HepG2 (cell line): ENCODE measurements around the gene TSHZ2. TPM values are rescaled to one million over a fixed set of nuclear protein-coding genes. Genes with fewer than 3 reads are reported as not detected.

ENCODE experiments used
- ATAC-seq: fragments of 200-7000 bp; cut with Tn5 transposase; 3 replicates; pipeline ENCODE4 v1.9.1; 2020; ENCODE audit warnings: mild to moderate bottlenecking, moderate library complexity
- BruUV-seq: library from RNA; stranded (reverse); fragments of 400-500 nt; replicated peaks from 2 replicates; lab custom pipeline; 2021; lab: Mats Ljungman, UMichigan
- CTCF ChIA-PET: fragments of 300-600 bp; formaldehyde crosslinking; extraction: SDS; loops from one replicate; lab custom pipeline; 2021; ENCODE audit warnings: low total read pairs, inconsistent platforms, low intra/inter-chr PET ratio; lab: Yijun Ruan, JAX
- POLR2A ChIA-PET: fragments of 350-600 bp; sonication (Branson Sonifier 250); formaldehyde crosslinking; loops from one replicate; lab custom pipeline; 2020; ENCODE audit warnings: antibody characterized with exemption, inconsistent platforms; lab: Yijun Ruan, JAX
- DNase-seq: peaks from one replicate; pipeline ENCODE4 v3.0.0-alpha.2; 2015; ENCODE audit warnings: low spot score
- FAIRE-seq: peaks from 3 replicates; lab custom pipeline; 2011; peaks lifted over from hg19 to GRCh38; lab: Jason Lieb, UNC
- H2AFZ ChIP-seq: one replicate; pipeline ENCODE4 v1.6.1; 2011; ENCODE audit warnings: low read length, inconsistent platforms
- H3K27ac ChIP-seq: fragments of 300-600 bp; 3 replicates; pipeline ENCODE4 v1.8.0; 2011; ENCODE audit warnings: mixed run types, mild to moderate bottlenecking, mixed read lengths, low read length, inconsistent platforms; ENCODE audit not compliant: insufficient read depth; ENCODE audit errors: extremely low read length
- H3K27me3 ChIP-seq, 2 experiments: fragments of 200-600 bp in 1 of 2; 2 replicates in 1 of 2; 3 replicates in 1 of 2; pipeline versions ENCODE4 v1.6.0 to v1.8.0; 2011; ENCODE audit warnings: low read length in 2 of 2, mild to moderate bottlenecking in 2 of 2, moderate library complexity in 2 of 2, inconsistent platforms in 1 of 2; ENCODE audit not compliant: insufficient read depth in 2 of 2, control insufficient read depth in 1 of 2
- H3K36me3 ChIP-seq, 2 experiments: fragments of 200-600 bp in 1 of 2; replicated peaks in 1 of 2; 2 replicates in 1 of 2; 3 replicates in 1 of 2; pipeline versions ENCODE4 v1.5.1 to v1.8.0; 2011; ENCODE audit warnings: low read length in 2 of 2, inconsistent platforms in 1 of 2; ENCODE audit not compliant: insufficient read depth in 2 of 2, control insufficient read depth in 1 of 2
- H3K4me1 ChIP-seq: 2 replicates; pipeline ENCODE4 v1.5.1; 2012; ENCODE audit warnings: low read length, inconsistent platforms; ENCODE audit not compliant: insufficient read depth
- H3K4me2 ChIP-seq: 2 replicates; pipeline ENCODE4 v1.6.0; 2011; ENCODE audit warnings: low read depth, low read length, inconsistent platforms
- H3K4me3 ChIP-seq, 3 experiments: fragments of 200-600 bp in 1 of 3; sonication (generic), shearing (Covaris generic) in 1 of 3; replicated peaks in 1 of 3; 2 replicates each; pipeline ENCODE4 v1.5.1; 2011 to 2016; ENCODE audit warnings: low read length in 3 of 3, inconsistent platforms in 2 of 3, low read depth in 2 of 3, mild to moderate bottlenecking in 2 of 3, control low read depth in 1 of 3, mixed read lengths in 1 of 3; ENCODE audit not compliant: insufficient read depth in 1 of 3
- H3K79me2 ChIP-seq: one replicate; pipeline ENCODE4 v1.6.1; 2011; ENCODE audit warnings: low read length, inconsistent platforms; ENCODE audit not compliant: insufficient read depth
- H3K9ac ChIP-seq: 2 replicates; pipeline ENCODE4 v1.6.0; 2011; ENCODE audit warnings: mild to moderate bottlenecking, low read depth, low read length, inconsistent platforms; ENCODE audit not compliant: insufficient read depth
- H3K9me3 ChIP-seq: 2 replicates; pipeline ENCODE4 v1.5.1; 2012; ENCODE audit warnings: mild to moderate bottlenecking, low read length
- H4K20me1 ChIP-seq: 2 replicates; pipeline ENCODE4 v1.6.0; 2011; ENCODE audit warnings: inconsistent platforms, mild to moderate bottlenecking, low read length, moderate library complexity; ENCODE audit not compliant: insufficient read depth
- KLF11 ChIP-seq: IDR thresholded peaks from 2 replicates; pipeline ENCODE4 v1.6.1; 2016; ENCODE audit warnings: missing compliant biosample characterization
- ZNF282 ChIP-seq: fragments of 450-650 bp; IDR thresholded peaks from 2 replicates; pipeline ENCODE4 v1.6.1; 2018; ENCODE audit not compliant: partially characterized antibody
- ZNF720 ChIP-seq: sonication (generic); formaldehyde crosslinking; IDR thresholded peaks from 2 replicates; pipeline ENCODE4 v1.4.0; 2020; ENCODE audit warnings: missing genetic modification reagents
- WGBS: methylation state at CpG from one replicate; pipeline ENCODE4 v1.1.6; 2017; ENCODE audit warnings: low lambda C conversion rate; 5-methylcytosine and 5-hydroxymethylcytosine counted together
- in situ Hi-C: cut with HindIII; loops from 2 replicates; pipeline ENCODE4 v1.10.0; 2017; ENCODE audit warnings: low pct_unique_long_range_greater_than_20kb; ENCODE audit not compliant: extremely low pct_ligation_motif_present
- intact Hi-C: fragments of 100-400 bp; cut with micrococcal nuclease; formaldehyde crosslinking; loops from one replicate; pipeline ENCODE4 v1.10.0; 2022; ENCODE audit not compliant: unreplicated experiment
- polyA plus RNA-seq, 8 experiments: library from polyadenylated mRNA; depleted of rRNA in 3 of 8; stranded (reverse) in 7 of 8; unstranded in 1 of 8; fragments of >200 nt; fragmentation: Illumina TruSeq in 4 of 8; extraction: Trizol in 4 of 8; gene quantifications; 2 replicates each; pipeline versions ENCODE4 v1.2.1 to v1.2.3, GENCODE V29; 2011 to 2016; ENCODE audit warnings: low read depth in 4 of 8, missing spikeins in 1 of 8, mixed read lengths in 1 of 8; ENCODE audit not compliant: insufficient read depth in 1 of 8
- total RNA-seq, 5 experiments: library from RNA; depleted of rRNA; stranded (reverse); fragments of >200 nt; fragmentation: Illumina TruSeq; extraction: Trizol; gene quantifications; 2 replicates each; pipeline ENCODE4 v1.2.3, GENCODE V29; 2016; ENCODE audit warnings: low read depth in 1 of 5
- TF ChIP-seq, protein P1 (sequence below): sonication (generic); formaldehyde crosslinking; IDR thresholded peaks from 2 replicates; pipeline ENCODE4 v1.8.0; 2022; ENCODE audit warnings: mild to moderate bottlenecking, missing genetic modification reagents; ENCODE audit not compliant: insufficient replicate concordance
- TF ChIP-seq, protein P2 (sequence below): sonication (generic); formaldehyde crosslinking; IDR thresholded peaks from 2 replicates; pipeline ENCODE4 v1.5.1; 2020; ENCODE audit warnings: mild to moderate bottlenecking, missing genetic modification reagents, moderate library complexity

The TSHZ2 gene
- total and polyA plus RNA-seq, 2 of the 13 experiments (the other 11 are each of a cell fraction or from before 2014, with no cell fraction given) = 0.01 TPM; not detected in 1

DNA sequence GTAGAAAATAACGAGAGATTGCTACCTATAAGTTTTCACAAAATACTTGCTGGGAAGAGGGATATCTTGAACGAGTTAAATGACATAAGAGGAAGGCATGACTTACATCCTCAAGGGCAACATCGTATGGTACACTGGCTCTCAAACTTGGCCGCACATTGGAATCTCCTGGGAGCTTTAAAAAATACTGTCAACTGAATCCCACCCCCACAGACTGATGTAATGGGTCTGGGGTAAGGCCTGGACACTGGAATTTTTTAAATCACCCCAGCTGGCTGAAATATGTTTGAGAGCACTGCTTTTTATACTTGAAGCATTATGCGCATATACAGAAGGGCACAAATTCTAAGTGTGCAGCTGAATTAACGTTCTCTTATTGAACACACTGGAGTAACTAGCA is 8.0 kb upstream of the TSHZ2 start:
- WGBS = 34% methylated on average over 6 of the region's 6 CpGs
- no peaks in the 10 kb centered on the region for H3K36me3 ChIP-seq
- FAIRE-seq = no peak
- POLR2A ChIA-PET = no interaction called here
- H4K20me1 ChIP-seq = no peaks in the 10 kb centered on the region
- no peak for ATAC-seq
- no peak overlapping the region for H3K9ac ChIP-seq
- no peak for DNase-seq
- BruUV-seq = no TSS peak
- CTCF ChIA-PET = no interaction called here
- TF ChIP-seq, protein P1, sequence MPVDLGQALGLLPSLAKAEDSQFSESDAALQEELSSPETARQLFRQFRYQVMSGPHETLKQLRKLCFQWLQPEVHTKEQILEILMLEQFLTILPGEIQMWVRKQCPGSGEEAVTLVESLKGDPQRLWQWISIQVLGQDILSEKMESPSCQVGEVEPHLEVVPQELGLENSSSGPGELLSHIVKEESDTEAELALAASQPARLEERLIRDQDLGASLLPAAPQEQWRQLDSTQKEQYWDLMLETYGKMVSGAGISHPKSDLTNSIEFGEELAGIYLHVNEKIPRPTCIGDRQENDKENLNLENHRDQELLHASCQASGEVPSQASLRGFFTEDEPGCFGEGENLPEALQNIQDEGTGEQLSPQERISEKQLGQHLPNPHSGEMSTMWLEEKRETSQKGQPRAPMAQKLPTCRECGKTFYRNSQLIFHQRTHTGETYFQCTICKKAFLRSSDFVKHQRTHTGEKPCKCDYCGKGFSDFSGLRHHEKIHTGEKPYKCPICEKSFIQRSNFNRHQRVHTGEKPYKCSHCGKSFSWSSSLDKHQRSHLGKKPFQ = no peak
- TF ChIP-seq, protein P2, sequence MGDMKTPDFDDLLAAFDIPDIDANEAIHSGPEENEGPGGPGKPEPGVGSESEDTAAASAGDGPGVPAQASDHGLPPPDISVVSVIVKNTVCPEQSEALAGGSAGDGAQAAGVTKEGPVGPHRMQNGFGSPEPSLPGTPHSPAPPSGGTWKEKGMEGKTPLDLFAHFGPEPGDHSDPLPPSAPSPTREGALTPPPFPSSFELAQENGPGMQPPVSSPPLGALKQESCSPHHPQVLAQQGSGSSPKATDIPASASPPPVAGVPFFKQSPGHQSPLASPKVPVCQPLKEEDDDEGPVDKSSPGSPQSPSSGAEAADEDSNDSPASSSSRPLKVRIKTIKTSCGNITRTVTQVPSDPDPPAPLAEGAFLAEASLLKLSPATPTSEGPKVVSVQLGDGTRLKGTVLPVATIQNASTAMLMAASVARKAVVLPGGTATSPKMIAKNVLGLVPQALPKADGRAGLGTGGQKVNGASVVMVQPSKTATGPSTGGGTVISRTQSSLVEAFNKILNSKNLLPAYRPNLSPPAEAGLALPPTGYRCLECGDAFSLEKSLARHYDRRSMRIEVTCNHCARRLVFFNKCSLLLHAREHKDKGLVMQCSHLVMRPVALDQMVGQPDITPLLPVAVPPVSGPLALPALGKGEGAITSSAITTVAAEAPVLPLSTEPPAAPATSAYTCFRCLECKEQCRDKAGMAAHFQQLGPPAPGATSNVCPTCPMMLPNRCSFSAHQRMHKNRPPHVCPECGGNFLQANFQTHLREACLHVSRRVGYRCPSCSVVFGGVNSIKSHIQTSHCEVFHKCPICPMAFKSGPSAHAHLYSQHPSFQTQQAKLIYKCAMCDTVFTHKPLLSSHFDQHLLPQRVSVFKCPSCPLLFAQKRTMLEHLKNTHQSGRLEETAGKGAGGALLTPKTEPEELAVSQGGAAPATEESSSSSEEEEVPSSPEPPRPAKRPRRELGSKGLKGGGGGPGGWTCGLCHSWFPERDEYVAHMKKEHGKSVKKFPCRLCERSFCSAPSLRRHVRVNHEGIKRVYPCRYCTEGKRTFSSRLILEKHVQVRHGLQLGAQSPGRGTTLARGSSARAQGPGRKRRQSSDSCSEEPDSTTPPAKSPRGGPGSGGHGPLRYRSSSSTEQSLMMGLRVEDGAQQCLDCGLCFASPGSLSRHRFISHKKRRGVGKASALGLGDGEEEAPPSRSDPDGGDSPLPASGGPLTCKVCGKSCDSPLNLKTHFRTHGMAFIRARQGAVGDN = no peak
- TF ChIP-seq ZNF720 (no peak), ZNF282 (no peak), KLF11 (no peak)
- no peak overlapping the region for H3K27ac ChIP-seq
- no peaks in the 10 kb centered on the region for H3K4me1 ChIP-seq
- no peak overlapping the region for H3K4me3 ChIP-seq
- intact Hi-C loops (no loop called here), in situ Hi-C loops (no loop called here)
- H3K4me2 ChIP-seq = no peak overlapping the region
- H3K9me3 ChIP-seq = no peaks in the 10 kb centered on the region
- H2AFZ ChIP-seq = no peak overlapping the region
- H3K27me3 ChIP-seq = peaks cover 0 to 11% of the 10 kb centered on the region in 2 experiments; a peak in 1 of 5 replicates
- H3K79me2 ChIP-seq = no peaks in the 10 kb centered on the region
